ENCODE data around the gene CELF1.

The CELF1 gene

GRCh38 chr11:47478651-47479329, 74.1 kb downstream of the CELF1 start:
- no peak for DNase-seq

- DNase-seq = no peak
These were observed 75.2 kb downstream of the CELF1 start for GRCh38 chr11:47477753-47478152.

GRCh38 chr11:47477323-47477722, 75.6 kb downstream of the CELF1 start:
- no peak for DNase-seq

GRCh38 chr11:47470671-47471070, 82.3 kb downstream of the CELF1 start:
- no peak for DNase-seq

- DNase-seq = no peak
These were observed 83.4 kb downstream of the CELF1 start for GRCh38 chr11:47469361-47470179.

GRCh38 chr11:47468598-47469214, 84.2 kb downstream of the CELF1 start:
- no peak for DNase-seq

GRCh38 chr11:47467357-47467756, 85.6 kb downstream of the CELF1 start:
- no peak for DNase-seq

- DNase-seq = peak; percentile 63 to 78
These were observed 86.2 kb downstream of the CELF1 start for GRCh38 chr11:47466701-47467250.

- no peak for DNase-seq
These were observed 86.7 kb downstream of the CELF1 start for GRCh38 chr11:47466201-47466600.

GRCh38 chr11:47464483-47464882, 88.4 kb downstream of the CELF1 start:
- no peak for DNase-seq

- no peak for DNase-seq
These were observed 91.1 kb downstream of the CELF1 start for GRCh38 chr11:47461876-47462275.

- DNase-seq = no peak
These were observed 92.2 kb downstream of the CELF1 start for GRCh38 chr11:47460571-47461235.

- peak; percentile 52 to 75 for DNase-seq
These were observed 98.7 kb downstream of the CELF1 start for GRCh38 chr11:47454258-47454671.

- no peak for DNase-seq
These were observed 99.6 kb downstream of the CELF1 start for GRCh38 chr11:47453365-47453764.

- no peak for DNase-seq
These were observed 100.9 kb downstream of the CELF1 start for GRCh38 chr11:47451990-47452389.

GRCh38 chr11:47451436-47451835, 101.5 kb downstream of the CELF1 start:
- DNase-seq = no peak

GRCh38 chr11:47449541-47449940, 103.4 kb downstream of the CELF1 start:
- no peak for DNase-seq

- DNase-seq = no peak
These were observed 104.1 kb downstream of the CELF1 start, which contains the start of gene RAPSN for GRCh38 chr11:47448566-47449427. Gene RAPSN (minus strand): TSS chr11:47449136. CDS start chr11:47448964, 172 bp downstream.

- DNase-seq = no peak
These were observed 105.0 kb downstream of the CELF1 start for GRCh38 chr11:47447906-47448305.

GRCh38 chr11:47446833-47447232, 106.1 kb downstream of the CELF1 start:
- no peak for DNase-seq

GRCh38 chr11:47445840-47446239, 107.1 kb downstream of the CELF1 start:
- DNase-seq = no peak

- DNase-seq = no peak
These were observed 109.1 kb downstream of the CELF1 start for GRCh38 chr11:47443817-47444216.

Measured in hippocampal formation (tissue), 2 donors.